MM.1S (cell line): ENCODE measurements around the gene C11orf91.

ENCODE experiments used
- DNase-seq: peaks from one replicate; pipeline ENCODE4 v3.0.0-alpha.2; 2015
- H2AFZ ChIP-seq: fragments of 300-600 bp; sonication (generic); 2 replicates; pipeline ENCODE4 v1.6.0; 2016; ENCODE audit warnings: antibody characterized with exemption, low read length
- H3F3A ChIP-seq: fragments of 300-600 bp; sonication (generic); 2 replicates; pipeline ENCODE4 v1.6.1; 2016; ENCODE audit warnings: mild to moderate bottlenecking, antibody characterized with exemption, low read length, moderate library complexity, mixed read lengths; ENCODE audit not compliant: insufficient read depth
- H3K27ac ChIP-seq: fragments of 300-600 bp; sonication (generic); 2 replicates; pipeline ENCODE4 v1.5.1; 2016; ENCODE audit warnings: mild to moderate bottlenecking, low read length
- H3K27me3 ChIP-seq: fragments of 300-600 bp; sonication (generic); replicated peaks from 2 replicates; pipeline ENCODE4 v1.6.0; 2016; ENCODE audit warnings: low read length; ENCODE audit not compliant: insufficient read depth
- H3K36me3 ChIP-seq: fragments of 300-600 bp; sonication (generic); replicated peaks from 2 replicates; pipeline ENCODE4 v1.6.1; 2016; ENCODE audit warnings: mild to moderate bottlenecking, low read length, mixed read lengths; ENCODE audit not compliant: insufficient read depth
- H3K4me1 ChIP-seq: fragments of 300-600 bp; sonication (generic); 2 replicates; pipeline ENCODE4 v1.6.1; 2016; ENCODE audit warnings: low read length, mixed read lengths
- H3K4me2 ChIP-seq: fragments of 300-600 bp; sonication (generic); 2 replicates; pipeline ENCODE4 v1.6.0; 2016; ENCODE audit warnings: low read depth, low read length
- H3K4me3 ChIP-seq: fragments of 300-600 bp; sonication (generic); 2 replicates; pipeline ENCODE4 v1.5.1; 2016; ENCODE audit warnings: low read length, mixed read lengths
- H3K79me2 ChIP-seq: fragments of 300-600 bp; sonication (generic); 2 replicates; pipeline ENCODE4 v1.6.1; 2016; ENCODE audit warnings: mixed run types, low read length, mixed read lengths
- H3K9ac ChIP-seq: fragments of 300-600 bp; sonication (generic); 2 replicates; pipeline ENCODE4 v1.6.1; 2016; ENCODE audit warnings: low read length, mixed read lengths
- H3K9me2 ChIP-seq: fragments of 300-600 bp; sonication (generic); replicated peaks from 2 replicates; pipeline ENCODE4 v1.6.1; 2016; ENCODE audit warnings: mild to moderate bottlenecking, low read length, mixed read lengths; ENCODE audit not compliant: insufficient read depth
- H3K9me3 ChIP-seq: fragments of 300-600 bp; sonication (generic); replicated peaks from 2 replicates; pipeline ENCODE4 v1.6.1; 2016; ENCODE audit warnings: mild to moderate bottlenecking, low read length, mixed read lengths; ENCODE audit not compliant: insufficient read depth
- H4K20me1 ChIP-seq: fragments of 300-600 bp; sonication (generic); 2 replicates; pipeline ENCODE4 v1.6.1; 2016; ENCODE audit warnings: mild to moderate bottlenecking, low read length, moderate library complexity, mixed read lengths; ENCODE audit not compliant: insufficient read depth
- CTCF ChIP-seq: fragments of 300-600 bp; sonication (generic); IDR thresholded peaks from 2 replicates; pipeline ENCODE4 v1.5.1; 2016; ENCODE audit warnings: antibody characterized with exemption, low read length, mixed read lengths
- EZH2 ChIP-seq: fragments of 300-600 bp; sonication (generic); optimal IDR thresholded peaks from 2 replicates; pipeline ENCODE3; 2017; ENCODE audit warnings: low read depth, mild to moderate bottlenecking, antibody characterized with exemption, low read length, mixed read lengths
- EZH2phosphoT487 ChIP-seq: fragments of 300-600 bp; sonication (generic); IDR thresholded peaks from 2 replicates; pipeline ENCODE4 v1.6.1; 2018; ENCODE audit warnings: antibody characterized with exemption, low read length

The C11orf91 gene

GRCh38 chr11:33669598-33670249, 30.9 kb downstream of the C11orf91 start:
- Histone ChIP-seq H3K36me3 (no peaks in the 10 kb centered on the region), H2AFZ (no peak overlapping the region), H3K9ac (no peak overlapping the region), H4K20me1 (no peaks in the 10 kb centered on the region), H3K4me1 (no peaks in the 10 kb centered on the region), H3K27ac (no peak overlapping the region), H3K27me3 (no peaks in the 10 kb centered on the region), H3K9me2 (no peaks in the 10 kb centered on the region), H3K9me3 (no peaks in the 10 kb centered on the region), H3K4me3 (no peak overlapping the region), H3K4me2 (no peak overlapping the region), H3F3A (no peaks in the 10 kb centered on the region), H3K79me2 (no peaks in the 10 kb centered on the region)
- TF ChIP-seq EZH2 (no peak), EZH2phosphoT487 (no peak), CTCF (no peak)
- no peak for DNase-seq

- no peak overlapping the region for H3K27ac ChIP-seq
Observed at GRCh38 chr11:33668951-33669596, 31.6 kb downstream of the C11orf91 start.

GRCh38 chr11:33668468-33668825, 32.2 kb downstream of the C11orf91 start:
- H3K4me3 ChIP-seq = no peak overlapping the region
- no peak overlapping the region for H2AFZ ChIP-seq
- H3K27me3 ChIP-seq = no peaks in the 10 kb centered on the region
- no peak overlapping the region for H3K9ac ChIP-seq
- no peaks in the 10 kb centered on the region for H3F3A ChIP-seq
- no peak for TF ChIP-seq CTCF
- TF ChIP-seq EZH2 = no peak
- TF ChIP-seq EZH2phosphoT487 = no peak
- H4K20me1 ChIP-seq = no peaks in the 10 kb centered on the region
- H3K4me1 ChIP-seq = no peaks in the 10 kb centered on the region
- H3K9me3 ChIP-seq = no peaks in the 10 kb centered on the region
- no peaks in the 10 kb centered on the region for H3K36me3 ChIP-seq
- H3K9me2 ChIP-seq = no peaks in the 10 kb centered on the region
- no peak overlapping the region for H3K27ac ChIP-seq
- no peaks in the 10 kb centered on the region for H3K79me2 ChIP-seq
- H3K4me2 ChIP-seq = no peak overlapping the region
- no peak for DNase-seq

More at GRCh38 chr11:33668951-33669596, 31.6 kb downstream of the C11orf91 start:
- no peaks in the 10 kb centered on the region for H3K9me2 ChIP-seq
- no peak for DNase-seq
- no peaks in the 10 kb centered on the region for H3K36me3 ChIP-seq
- no peak overlapping the region for H3K4me3 ChIP-seq
- H3K27me3 ChIP-seq = no peaks in the 10 kb centered on the region
- no peaks in the 10 kb centered on the region for H3K79me2 ChIP-seq
- H4K20me1 ChIP-seq = no peaks in the 10 kb centered on the region
- no peak for TF ChIP-seq EZH2
- TF ChIP-seq EZH2phosphoT487 = no peak
- no peak for TF ChIP-seq CTCF
- H3F3A ChIP-seq = no peaks in the 10 kb centered on the region
- no peak overlapping the region for H3K9ac ChIP-seq
- H2AFZ ChIP-seq = no peak overlapping the region
- H3K4me1 ChIP-seq = no peaks in the 10 kb centered on the region
- no peaks in the 10 kb centered on the region for H3K9me3 ChIP-seq
- H3K4me2 ChIP-seq = no peak overlapping the region
